Measurements from ENCODE around the gene PIGO.

The PIGO gene

GRCh38 chr9:35114113-35114839, 17.9 kb upstream of the PIGO start:
- DNase-seq (ENCODE audit: low read depth in 1 of 2, low spot score in 1 of 2), result peak; percentile 73 to 92
- Histone ChIP-seq H3K27ac (replicated peaks) (peak overlapping the region; percentile 84), H3K4me3 (replicated peaks; ENCODE audit: insufficient read depth, low read length) (peak overlapping the region; percentile 62), H3K27me3 (ENCODE audit: insufficient read depth, poor library complexity, severe bottlenecking) (no peaks in the 10 kb centered on the region)
- TF ChIP-seq CTCF (IDR thresholded peaks at IDR 0.05; ENCODE audit: insufficient read depth, low read length) (no peak), POLR2AphosphoS5 (IDR thresholded peaks at IDR 0.05; ENCODE audit: low read depth) (no peak), GABPA (IDR thresholded peaks at IDR 0.05; ENCODE audit: low read depth) (no peak), REST (IDR thresholded peaks at IDR 0.05; ENCODE audit: insufficient replicate concordance, low read depth) (no peak), SPI1 (IDR thresholded peaks at IDR 0.05; ENCODE audit: borderline replicate concordance, low read depth) (no peak)

- H3K27ac ChIP-seq (replicated peaks), result no peak overlapping the region
- no peak overlapping the region for H3K4me3 ChIP-seq (replicated peaks; ENCODE audit: insufficient read depth, low read length)
- DNase-seq (ENCODE audit: low read depth in 1 of 2, low spot score in 1 of 2), result no peak
- TF ChIP-seq CTCF (IDR thresholded peaks at IDR 0.05; ENCODE audit: insufficient read depth, low read length) (no peak), REST (IDR thresholded peaks at IDR 0.05; ENCODE audit: insufficient replicate concordance, low read depth) (no peak), GABPA (IDR thresholded peaks at IDR 0.05; ENCODE audit: low read depth) (no peak), POLR2AphosphoS5 (IDR thresholded peaks at IDR 0.05; ENCODE audit: low read depth) (no peak), SPI1 (IDR thresholded peaks at IDR 0.05; ENCODE audit: borderline replicate concordance, low read depth) (no peak)
- no peaks in the 10 kb centered on the region for H3K27me3 ChIP-seq (ENCODE audit: insufficient read depth, poor library complexity, severe bottlenecking)
Measured at GRCh38 chr9:35112257-35113020, 16.0 kb upstream of the PIGO start.

- no peak for TF ChIP-seq CTCF (IDR thresholded peaks at IDR 0.05; ENCODE audit: insufficient read depth, low read length)
- no peak for TF ChIP-seq POLR2AphosphoS5 (IDR thresholded peaks at IDR 0.05; ENCODE audit: low read depth)
- no peak for TF ChIP-seq REST (IDR thresholded peaks at IDR 0.05; ENCODE audit: insufficient replicate concordance, low read depth)
- TF ChIP-seq SPI1 (IDR thresholded peaks at IDR 0.05; ENCODE audit: borderline replicate concordance, low read depth), result no peak
- TF ChIP-seq GABPA (IDR thresholded peaks at IDR 0.05; ENCODE audit: low read depth), result no peak
- H3K27me3 ChIP-seq (ENCODE audit: insufficient read depth, poor library complexity, severe bottlenecking), result no peaks in the 10 kb centered on the region
- DNase-seq (ENCODE audit: low read depth in 1 of 2, low spot score in 1 of 2), result peak; percentile 98
- peak overlapping the region; percentile 55 for H3K4me3 ChIP-seq (replicated peaks; ENCODE audit: insufficient read depth, low read length)
- H3K27ac ChIP-seq (replicated peaks), result peak overlapping the region; percentile 49
Measured at GRCh38 chr9:35111001-35111933, 14.9 kb upstream of the PIGO start.

Data from HL-60 (cell line).